GM19193 (cell line): ENCODE measurements around the gene PDE6D.

Source experiments
- POLR2A ChIP-seq: IDR thresholded peaks from 4 replicates; pipeline ENCODE4 v1.6.1; 2011; ENCODE audit not compliant: insufficient read depth, insufficient read length; ENCODE audit errors: extremely low read depth

PDE6D gene

GRCh38 chr2:231684314-231685223, 96.5 kb downstream of the PDE6D start:
- TF ChIP-seq POLR2A = no peak

DNA sequence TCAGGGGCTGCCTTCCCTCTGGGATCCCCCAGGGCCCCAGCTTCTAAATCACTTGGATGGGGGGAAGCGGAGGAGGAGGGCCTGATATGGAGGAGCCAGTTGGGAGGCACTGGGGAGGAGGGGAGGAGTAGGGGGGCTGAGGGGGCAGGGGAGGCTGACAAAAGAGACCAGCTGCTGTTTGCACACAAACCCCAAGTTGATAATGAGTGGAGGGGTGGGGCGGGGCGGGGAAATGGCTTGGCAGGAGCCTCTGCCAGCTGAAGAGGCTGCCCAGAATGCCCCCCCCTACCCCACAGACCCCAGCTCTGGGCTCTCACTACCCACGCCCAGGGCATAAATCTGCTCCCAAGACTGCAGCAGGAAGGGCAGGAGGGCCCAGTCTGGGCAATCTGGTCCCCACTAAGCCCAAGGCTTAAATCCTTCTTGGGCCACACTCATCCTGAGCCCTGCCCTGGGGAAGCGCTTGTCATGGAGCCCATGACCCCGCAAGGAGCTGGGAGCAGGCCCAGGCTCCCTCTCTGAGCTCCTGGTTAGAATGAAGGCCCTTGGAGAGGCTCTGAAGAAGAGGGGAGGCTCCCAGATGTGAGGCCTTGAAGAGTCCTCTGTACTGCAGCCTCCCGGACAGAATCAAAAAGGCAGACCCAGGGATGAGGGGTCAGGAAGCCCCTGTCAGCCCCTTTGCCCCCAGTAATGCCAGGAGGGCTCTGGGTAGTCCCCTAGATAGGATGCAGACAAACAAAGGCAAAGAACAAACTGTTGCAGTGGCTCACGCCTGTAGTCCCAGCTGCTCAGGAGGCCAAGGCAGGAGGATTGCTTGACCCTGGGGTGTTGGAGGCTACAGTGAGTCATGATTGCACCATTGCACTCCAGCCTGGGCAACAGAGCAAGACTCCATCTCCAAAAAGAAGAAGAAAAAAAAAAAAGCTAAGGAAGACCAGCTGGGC, 97.5 kb downstream of the PDE6D start:
- TF ChIP-seq POLR2A = no peak

DNA sequence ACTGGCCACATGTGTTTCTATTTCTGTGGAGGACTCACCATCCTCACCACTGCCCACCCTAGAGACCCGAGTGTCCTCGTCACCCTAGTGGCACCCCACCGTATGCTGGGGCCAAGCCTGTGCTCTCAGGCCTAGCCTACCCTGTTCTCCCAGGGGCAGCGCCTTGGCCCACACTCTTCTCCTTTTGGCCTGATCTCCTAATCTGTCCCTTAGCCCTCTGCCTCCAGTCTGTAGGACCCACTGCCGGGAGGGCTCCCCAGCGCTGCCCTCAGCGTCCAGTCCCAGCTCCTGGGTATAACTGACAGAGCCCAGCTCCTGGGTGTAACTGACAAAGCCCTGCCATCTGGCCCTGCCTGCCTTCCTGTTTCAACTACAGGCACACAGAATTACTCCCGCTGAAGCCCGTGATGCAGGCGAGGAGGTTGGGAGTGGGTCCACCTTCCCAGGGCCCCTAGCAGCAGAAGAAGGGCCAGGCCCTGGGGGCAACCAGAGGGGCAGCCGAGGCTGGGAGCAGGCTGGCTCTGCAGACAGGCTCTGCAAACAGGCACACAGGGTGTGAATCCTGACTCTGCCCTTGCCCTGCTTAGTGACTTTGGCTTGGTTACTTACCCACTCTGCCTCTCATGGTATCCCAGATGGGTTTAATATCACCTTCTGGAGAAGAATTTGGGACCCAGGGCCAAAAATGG, 98.3 kb downstream of the PDE6D start:
- TF ChIP-seq POLR2A = no peak
